Adrenal gland (tissue), 5 donors: ENCODE data around the gene MAVS.

Source experiments
- POLR2A ChIP-seq, 2 donors: fragments of 450-650 bp; IDR thresholded peaks; one replicate each; pipeline ENCODE4 v1.6.1; 2017; ENCODE audit warnings: antibody characterized with exemption in 2 of 2, mild to moderate bottlenecking in 2 of 2, moderate library complexity in 1 of 2
- TF ChIP-seq, protein P1 (sequence below), 6 experiments: fragments of 450-650 bp in 4 of 6; fragments of 200-600 bp in 2 of 6; sonication (generic) in 1 of 6; IDR thresholded peaks; 1 replicate in 5 of 6; 2 replicates in 1 of 6; pipeline versions ENCODE4 v1.5.1 to v1.8.0; 2016 to 2021; ENCODE audit warnings: antibody characterized with exemption in 6 of 6, mild to moderate bottlenecking in 2 of 6, moderate library complexity in 1 of 6
- donor health status: DM: no; HTN: no; CAD: no.

DNA sequence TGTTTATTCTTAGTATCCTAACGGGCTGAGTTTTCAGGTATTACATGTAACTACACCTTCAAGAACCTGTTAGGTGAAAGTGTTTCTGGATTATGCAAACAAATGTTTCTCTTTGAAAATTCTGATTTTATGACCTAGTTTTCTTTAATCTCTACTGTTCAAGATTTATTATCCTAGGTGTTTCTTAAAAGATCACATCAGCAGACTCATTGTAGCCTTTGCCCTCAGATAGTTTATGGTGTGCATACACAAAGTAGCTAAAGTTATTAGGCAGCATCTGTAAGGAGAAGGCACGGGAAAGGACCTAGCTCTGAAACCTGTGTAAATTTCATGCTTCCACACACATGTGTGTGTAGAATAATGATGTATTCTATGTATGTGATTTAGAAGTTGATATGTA is 64.2 kb downstream of the MAVS start:
- TF ChIP-seq POLR2A (IDR thresholded peaks at IDR 0.05): no peak
- TF ChIP-seq, protein P1, sequence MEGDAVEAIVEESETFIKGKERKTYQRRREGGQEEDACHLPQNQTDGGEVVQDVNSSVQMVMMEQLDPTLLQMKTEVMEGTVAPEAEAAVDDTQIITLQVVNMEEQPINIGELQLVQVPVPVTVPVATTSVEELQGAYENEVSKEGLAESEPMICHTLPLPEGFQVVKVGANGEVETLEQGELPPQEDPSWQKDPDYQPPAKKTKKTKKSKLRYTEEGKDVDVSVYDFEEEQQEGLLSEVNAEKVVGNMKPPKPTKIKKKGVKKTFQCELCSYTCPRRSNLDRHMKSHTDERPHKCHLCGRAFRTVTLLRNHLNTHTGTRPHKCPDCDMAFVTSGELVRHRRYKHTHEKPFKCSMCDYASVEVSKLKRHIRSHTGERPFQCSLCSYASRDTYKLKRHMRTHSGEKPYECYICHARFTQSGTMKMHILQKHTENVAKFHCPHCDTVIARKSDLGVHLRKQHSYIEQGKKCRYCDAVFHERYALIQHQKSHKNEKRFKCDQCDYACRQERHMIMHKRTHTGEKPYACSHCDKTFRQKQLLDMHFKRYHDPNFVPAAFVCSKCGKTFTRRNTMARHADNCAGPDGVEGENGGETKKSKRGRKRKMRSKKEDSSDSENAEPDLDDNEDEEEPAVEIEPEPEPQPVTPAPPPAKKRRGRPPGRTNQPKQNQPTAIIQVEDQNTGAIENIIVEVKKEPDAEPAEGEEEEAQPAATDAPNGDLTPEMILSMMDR (IDR thresholded peaks at IDR 0.05): no peak
